Measurements from ENCODE around the gene TACC2.
"Not testable (repeated sequence)": the region's sequence is repeated elsewhere in the genome, so short reads cannot be mapped to it uniquely, and the experiment has no call there.

The TACC2 gene

GRCh38 chr10:122066337-122066939, 77.5 kb downstream of the TACC2 start:
- not testable (repeated sequence) for DNase-seq

GRCh38 chr10:122068844-122069243, 79.9 kb downstream of the TACC2 start:
- no peak for DNase-seq

DNA sequence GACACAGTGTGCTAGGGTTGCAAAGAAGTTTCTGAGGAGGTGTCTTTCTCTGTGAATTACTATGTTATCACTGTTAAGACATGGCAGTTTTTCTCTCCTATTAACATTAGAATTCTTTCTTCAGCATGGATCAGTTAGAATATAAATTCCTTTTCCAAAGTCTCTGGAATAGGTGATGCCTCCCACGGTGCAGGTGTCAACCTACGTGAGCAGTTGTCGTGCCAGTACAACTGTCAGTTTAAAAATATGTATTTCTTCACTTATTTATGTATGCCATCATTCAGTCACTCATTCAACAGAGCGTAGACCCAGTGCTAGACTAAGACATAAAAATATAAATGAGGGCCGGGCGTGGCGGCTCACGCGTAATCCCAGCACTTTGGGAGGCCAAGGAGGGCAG, 83.5 kb downstream of the TACC2 start:
- DNase-seq = no peak

DNA sequence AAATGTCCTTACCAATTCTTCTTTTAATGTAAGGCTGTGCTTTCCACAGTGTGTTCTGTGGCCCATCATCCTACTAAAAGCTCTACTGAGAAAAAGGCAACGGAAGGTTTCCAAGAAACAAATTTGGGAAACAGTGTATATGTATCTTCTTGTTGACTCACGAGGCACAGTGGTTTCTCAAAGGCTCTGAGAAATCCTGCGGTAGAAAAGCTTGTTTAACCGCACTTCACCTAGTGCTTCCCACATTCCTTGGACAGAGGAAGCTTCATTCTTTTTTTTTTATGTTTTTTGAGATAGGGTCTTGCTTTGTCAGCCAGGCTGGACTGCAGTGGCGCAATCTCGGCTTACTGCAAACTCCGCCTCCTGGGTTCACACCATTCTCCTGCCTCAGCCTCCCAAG, 84.5 kb downstream of the TACC2 start:
- DNase-seq = no peak

GRCh38 chr10:122075171-122075570, 86.2 kb downstream of the TACC2 start:
- no peak for DNase-seq

DNA sequence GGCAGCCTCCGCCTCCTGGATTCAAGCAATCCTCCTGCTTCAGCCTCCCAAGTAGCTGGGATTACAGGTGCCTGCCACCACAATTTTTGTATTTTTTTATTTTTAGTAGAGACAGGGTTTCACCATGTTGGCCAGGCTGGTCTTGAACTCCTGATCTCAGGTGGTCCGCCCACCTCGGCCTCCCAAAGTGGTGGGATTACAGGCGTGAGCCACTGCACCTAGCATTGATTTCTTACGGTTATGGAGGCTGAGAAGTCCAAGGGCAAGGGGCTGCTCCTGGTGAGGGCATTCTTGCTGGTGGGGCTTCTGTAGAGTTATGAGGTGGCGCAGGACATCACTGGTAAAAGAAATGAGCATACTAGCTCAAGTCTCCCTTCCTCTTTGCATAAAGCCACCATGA, 86.9 kb downstream of the TACC2 start:
- DNase-seq = not testable (repeated sequence)

- no peak for DNase-seq
Measured at GRCh38 chr10:122077311-122077875, 88.4 kb downstream of the TACC2 start.

GRCh38 chr10:122078326-122078725, 89.4 kb downstream of the TACC2 start:
- DNase-seq = no peak

GRCh38 chr10:122078965-122079795, 90.2 kb downstream of the TACC2 start:
- no peak for DNase-seq

DNA sequence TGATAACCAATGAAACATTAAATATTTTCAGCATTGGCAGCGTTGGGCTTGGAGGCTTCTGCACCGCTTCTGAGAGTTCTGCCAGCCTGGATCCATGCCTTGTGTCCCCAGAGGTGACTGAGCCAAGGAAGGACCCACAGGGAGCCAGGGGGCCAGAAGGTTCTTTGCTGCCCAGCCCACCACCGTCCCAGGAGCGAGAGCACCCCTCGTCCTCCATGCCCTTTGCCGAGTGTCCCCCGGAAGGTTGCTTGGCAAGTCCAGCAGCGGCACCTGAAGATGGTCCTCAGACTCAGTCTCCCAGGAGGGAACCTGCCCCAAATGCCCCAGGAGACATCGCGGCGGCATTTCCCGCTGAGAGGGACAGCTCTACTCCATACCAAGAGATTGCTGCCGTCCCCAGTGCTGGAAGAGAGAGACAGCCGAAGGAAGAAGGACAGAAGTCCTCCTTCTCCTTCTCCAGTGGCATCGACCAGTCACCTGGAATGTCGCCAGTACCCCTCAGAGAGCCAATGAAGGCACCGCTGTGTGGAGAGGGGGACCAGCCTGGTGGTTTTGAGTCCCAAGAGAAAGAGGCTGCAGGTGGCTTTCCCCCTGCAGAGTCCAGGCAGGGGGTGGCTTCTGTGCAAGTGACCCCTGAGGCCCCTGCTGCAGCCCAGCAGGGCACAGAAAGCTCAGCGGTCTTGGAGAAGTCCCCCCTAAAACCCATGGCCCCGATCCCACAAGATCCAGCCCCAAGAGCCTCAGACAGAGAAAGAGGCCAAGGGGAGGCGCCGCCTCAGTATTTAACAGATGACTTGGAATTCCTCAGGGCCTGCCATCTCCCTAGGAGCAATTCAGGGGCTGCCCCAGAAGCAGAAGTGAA, 93.9 kb downstream of the TACC2 start:
- DNase-seq = no peak

DNA sequence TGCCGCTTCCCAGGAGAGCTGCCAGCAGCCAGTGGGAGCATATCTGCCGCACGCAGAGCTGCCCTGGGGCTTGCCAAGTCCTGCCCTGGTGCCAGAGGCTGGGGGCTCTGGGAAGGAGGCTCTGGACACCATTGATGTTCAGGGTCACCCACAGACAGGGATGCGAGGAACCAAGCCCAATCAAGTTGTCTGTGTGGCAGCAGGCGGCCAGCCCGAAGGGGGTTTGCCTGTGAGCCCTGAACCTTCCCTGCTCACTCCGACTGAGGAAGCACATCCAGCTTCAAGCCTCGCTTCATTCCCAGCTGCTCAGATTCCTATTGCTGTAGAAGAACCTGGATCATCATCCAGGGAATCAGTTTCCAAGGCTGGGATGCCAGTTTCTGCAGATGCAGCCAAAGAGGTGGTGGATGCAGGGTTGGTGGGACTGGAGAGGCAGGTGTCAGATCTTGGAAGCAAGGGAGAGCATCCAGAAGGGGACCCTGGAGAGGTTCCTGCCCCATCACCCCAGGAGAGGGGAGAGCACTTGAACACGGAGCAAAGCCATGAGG, 94.6 kb downstream of the TACC2 start:
- DNase-seq = no peak

GRCh38 chr10:122084286-122085041, 95.5 kb downstream of the TACC2 start:
- DNase-seq = no peak

DNA sequence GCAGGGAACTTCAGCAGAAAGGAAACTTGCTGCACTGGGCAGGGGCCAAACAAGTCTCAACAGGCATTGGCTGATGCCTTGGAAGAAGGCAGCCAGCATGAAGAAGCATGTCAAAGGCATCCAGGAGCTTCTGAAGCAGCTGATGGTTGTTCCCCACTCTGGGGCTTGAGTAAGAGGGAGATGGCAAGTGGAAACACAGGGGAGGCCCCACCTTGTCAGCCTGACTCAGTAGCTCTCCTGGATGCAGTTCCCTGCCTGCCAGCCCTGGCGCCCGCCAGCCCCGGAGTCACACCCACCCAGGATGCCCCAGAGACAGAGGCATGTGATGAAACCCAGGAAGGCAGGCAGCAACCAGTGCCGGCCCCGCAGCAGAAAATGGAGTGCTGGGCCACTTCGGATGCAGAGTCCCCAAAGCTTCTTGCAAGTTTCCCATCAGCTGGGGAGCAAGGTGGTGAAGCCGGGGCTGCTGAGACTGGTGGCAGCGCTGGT, 96.5 kb downstream of the TACC2 start:
- DNase-seq = no peak

DNA sequence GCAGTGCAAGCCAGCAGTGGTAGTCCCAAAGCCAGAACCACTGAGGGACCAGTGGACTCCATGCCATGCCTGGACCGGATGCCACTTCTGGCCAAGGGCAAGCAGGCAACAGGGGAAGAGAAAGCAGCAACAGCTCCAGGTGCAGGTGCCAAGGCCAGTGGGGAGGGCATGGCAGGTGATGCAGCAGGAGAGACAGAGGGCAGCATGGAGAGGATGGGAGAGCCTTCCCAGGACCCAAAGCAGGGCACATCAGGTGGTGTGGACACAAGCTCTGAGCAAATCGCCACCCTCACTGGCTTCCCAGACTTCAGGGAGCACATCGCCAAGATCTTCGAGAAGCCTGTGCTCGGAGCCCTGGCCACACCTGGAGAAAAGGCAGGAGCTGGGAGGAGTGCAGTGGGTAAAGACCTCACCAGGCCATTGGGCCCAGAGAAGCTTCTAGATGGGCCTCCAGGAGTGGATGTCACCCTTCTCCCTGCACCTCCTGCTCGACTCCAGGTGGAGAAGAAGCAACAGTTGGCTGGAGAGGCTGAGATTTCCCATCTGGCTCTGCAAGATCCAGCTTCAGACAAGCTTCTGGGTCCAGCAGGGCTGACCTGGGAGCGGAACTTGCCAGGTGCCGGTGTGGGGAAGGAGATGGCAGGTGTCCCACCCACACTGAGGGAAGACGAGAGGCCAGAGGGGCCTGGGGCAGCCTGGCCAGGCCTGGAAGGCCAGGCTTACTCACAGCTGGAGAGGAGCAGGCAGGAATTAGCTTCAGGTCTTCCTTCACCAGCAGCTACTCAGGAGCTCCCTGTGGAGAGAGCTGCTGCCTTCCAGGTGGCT, 97.7 kb downstream of the TACC2 start:
- DNase-seq = no peak

DNA sequence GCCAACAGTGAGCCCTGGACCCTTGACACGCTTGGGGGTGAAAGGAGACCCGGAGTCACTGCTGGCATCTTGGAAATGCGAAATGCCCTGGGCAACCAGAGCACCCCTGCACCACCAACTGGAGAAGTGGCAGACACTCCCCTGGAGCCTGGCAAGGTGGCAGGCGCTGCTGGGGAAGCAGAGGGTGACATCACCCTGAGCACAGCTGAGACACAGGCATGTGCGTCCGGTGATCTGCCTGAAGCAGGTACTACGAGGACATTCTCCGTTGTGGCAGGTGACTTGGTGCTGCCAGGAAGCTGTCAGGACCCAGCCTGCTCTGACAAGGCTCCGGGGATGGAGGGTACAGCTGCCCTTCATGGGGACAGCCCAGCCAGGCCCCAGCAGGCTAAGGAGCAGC, 98.5 kb downstream of the TACC2 start:
- no peak for DNase-seq

DNA sequence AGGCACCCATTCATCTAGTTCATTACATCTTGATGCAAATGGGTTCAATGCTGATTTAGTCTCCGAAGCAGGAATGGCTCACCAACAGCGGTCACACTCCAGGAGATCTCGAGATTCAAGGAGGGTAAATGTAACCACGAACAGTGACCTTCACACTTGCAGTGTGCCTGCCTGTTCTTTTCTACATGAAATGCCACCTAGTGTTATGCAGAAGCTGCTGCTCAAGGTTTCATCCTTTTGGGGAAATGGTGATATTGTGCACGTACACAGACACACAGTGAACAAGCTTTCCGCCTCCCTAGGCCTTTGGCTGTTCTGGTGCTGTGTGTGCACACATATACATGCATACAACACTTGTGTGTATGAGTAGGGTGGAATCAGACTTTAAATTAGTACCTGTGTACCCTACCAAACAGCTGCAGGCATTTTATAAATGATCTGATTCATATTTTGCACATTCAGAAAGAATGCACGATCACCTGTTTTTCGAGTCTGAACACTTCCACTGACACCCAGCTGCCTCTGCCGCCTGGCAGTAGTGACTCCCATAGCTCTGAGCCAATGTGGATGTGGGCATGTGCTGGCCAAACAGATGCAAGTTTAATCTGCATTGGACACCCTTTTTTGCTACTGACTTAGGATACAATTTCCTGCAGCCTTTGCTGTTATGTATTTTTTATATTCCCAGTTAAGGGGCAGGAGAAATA, 100.5 kb downstream of the TACC2 start:
- no peak for DNase-seq

DNA sequence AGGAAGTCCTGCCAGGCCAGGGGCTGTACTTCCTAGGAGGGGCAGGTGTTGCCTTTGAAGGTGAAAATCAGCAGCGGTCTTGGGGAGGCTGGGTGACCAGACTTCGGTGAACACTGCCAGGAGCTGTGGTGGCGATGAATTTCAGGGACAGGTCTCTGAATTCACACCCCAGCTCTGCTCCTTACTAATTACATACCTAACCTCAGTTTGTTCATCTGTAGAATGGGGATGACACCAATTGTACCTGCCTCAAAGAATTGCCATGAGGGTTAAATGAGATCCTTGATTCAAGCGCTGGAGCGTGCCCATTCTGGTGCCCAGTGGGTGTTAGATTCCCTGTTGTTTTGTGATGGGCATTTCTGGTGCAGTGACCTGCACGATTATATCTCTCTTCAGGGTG, 102.8 kb downstream of the TACC2 start:
- DNase-seq = no peak

- no peak for DNase-seq
Measured at GRCh38 chr10:122093076-122093475, 104.1 kb downstream of the TACC2 start.

DNA sequence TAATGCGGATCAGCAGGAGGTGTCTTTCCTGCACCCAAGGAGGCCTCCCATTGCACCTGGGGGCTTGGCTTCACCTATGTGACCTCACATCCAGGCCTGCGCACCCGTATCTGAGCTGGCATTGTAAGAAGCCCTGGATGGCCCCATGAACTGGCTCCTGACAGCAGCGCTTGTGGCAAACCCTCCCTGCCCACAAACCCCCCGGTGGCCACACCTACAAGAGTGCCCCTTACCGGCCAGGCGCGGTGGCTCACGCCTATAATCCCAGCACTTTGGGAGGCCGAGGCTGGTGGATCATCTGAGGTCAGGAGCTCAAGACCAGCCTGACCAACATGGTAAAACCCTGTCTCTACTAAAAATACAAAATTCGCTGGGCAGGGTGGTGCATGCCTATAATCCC, 107.2 kb downstream of the TACC2 start:
- not testable (repeated sequence) for DNase-seq

- no peak for DNase-seq
Measured at GRCh38 chr10:122096705-122097104, 107.7 kb downstream of the TACC2 start.
